ENCODE results near the gene FAAP20.

Gene FAAP20

DNA sequence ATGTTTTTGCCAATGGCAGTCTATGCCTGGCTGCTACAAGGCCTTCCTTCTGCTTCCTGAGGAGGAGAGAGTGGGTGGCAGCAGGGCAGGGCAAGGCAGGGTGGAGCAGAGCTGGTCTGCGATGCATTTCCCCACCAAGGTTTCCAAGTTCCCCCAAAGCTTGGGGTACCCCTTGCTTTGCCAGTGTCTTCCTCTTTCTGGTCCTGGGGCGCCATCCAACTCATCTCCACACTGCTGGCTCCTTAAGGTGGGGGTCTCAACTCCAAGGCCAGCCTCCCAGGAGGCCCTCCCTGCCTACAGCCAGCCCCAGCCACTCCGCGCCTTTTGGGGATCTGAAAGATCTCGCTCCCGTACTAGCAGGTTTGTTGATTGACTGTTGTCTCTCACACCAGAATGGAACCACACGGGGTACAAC is 29.6 kb upstream of the FAAP20 start:
- no peaks in the 10 kb centered on the region for H3K9me2 ChIP-seq (replicated peaks; ENCODE audit: insufficient read depth, low read length)
- no peak overlapping the region for H3K4me3 ChIP-seq (ENCODE audit: low read length)
- no peak overlapping the region for H3K4me2 ChIP-seq (ENCODE audit: low read depth, low read length)
- no peaks in the 10 kb centered on the region for H3K36me3 ChIP-seq (replicated peaks; ENCODE audit: insufficient read depth, low read length)
- DNase-seq: no peak
- peaks cover 3% of the 10 kb centered on the region for H3K79me2 ChIP-seq (ENCODE audit: low read length)
- no peak overlapping the region for H2AFZ ChIP-seq (ENCODE audit: low read length)
- H3K9ac ChIP-seq (ENCODE audit: low read length): no peak overlapping the region
- no peaks in the 10 kb centered on the region for H3F3A ChIP-seq (ENCODE audit: insufficient read depth, low read length)
- peaks cover 3% of the 10 kb centered on the region; the same call in 1 of the 2 replicates for H3K4me1 ChIP-seq (ENCODE audit: low read length)
- TF ChIP-seq, protein P1, sequence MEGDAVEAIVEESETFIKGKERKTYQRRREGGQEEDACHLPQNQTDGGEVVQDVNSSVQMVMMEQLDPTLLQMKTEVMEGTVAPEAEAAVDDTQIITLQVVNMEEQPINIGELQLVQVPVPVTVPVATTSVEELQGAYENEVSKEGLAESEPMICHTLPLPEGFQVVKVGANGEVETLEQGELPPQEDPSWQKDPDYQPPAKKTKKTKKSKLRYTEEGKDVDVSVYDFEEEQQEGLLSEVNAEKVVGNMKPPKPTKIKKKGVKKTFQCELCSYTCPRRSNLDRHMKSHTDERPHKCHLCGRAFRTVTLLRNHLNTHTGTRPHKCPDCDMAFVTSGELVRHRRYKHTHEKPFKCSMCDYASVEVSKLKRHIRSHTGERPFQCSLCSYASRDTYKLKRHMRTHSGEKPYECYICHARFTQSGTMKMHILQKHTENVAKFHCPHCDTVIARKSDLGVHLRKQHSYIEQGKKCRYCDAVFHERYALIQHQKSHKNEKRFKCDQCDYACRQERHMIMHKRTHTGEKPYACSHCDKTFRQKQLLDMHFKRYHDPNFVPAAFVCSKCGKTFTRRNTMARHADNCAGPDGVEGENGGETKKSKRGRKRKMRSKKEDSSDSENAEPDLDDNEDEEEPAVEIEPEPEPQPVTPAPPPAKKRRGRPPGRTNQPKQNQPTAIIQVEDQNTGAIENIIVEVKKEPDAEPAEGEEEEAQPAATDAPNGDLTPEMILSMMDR (IDR thresholded peaks at IDR 0.05; ENCODE audit: low read length): no peak
- no peak for TF ChIP-seq EZH2phosphoT487 (IDR thresholded peaks at IDR 0.05; ENCODE audit: low read length)
- TF ChIP-seq EZH2 (optimal IDR thresholded peaks at IDR 0.05; ENCODE audit: low read depth, low read length): no peak
- peaks cover 54% of the 10 kb centered on the region for H3K27me3 ChIP-seq (replicated peaks; ENCODE audit: insufficient read depth, low read length)
- no peaks in the 10 kb centered on the region for H3K9me3 ChIP-seq (replicated peaks; ENCODE audit: insufficient read depth, low read length)
- H4K20me1 ChIP-seq (ENCODE audit: insufficient read depth, low read length): no peaks in the 10 kb centered on the region
- no peak overlapping the region for H3K27ac ChIP-seq (ENCODE audit: low read length)

DNA sequence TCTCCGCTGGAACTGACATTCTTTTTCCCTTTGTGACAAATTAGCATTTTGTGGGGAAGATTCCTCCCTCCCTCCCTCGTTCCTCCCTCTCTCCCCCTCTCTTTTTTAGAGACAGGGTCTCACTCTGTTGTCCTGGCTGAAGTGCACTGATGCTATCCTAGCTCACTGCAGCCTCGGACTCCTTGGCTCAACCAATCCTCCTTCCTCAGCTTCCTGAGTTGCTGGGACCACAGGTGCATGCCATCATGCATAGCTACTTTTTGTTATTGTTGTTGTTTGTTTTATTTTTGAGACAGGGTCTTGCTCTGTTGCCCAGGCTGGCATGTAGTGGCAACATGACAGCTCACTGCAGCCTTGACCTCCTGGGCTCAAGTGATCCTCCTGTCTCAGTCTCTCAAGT is 26.7 kb upstream of the FAAP20 start:
- TF ChIP-seq, protein P1 (IDR thresholded peaks at IDR 0.05; ENCODE audit: low read length): no peak
- TF ChIP-seq EZH2phosphoT487 (IDR thresholded peaks at IDR 0.05; ENCODE audit: low read length) (no peak), EZH2 (optimal IDR thresholded peaks at IDR 0.05; ENCODE audit: low read depth, low read length) (no peak)
- Histone ChIP-seq H3K36me3 (replicated peaks; ENCODE audit: insufficient read depth, low read length) (no peaks in the 10 kb centered on the region), H3K4me1 (ENCODE audit: low read length) (no peaks in the 10 kb centered on the region), H2AFZ (ENCODE audit: low read length) (no peak overlapping the region), H3K27ac (ENCODE audit: low read length) (no peak overlapping the region), H3K9ac (ENCODE audit: low read length) (no peak overlapping the region), H3F3A (ENCODE audit: insufficient read depth, low read length) (no peaks in the 10 kb centered on the region), H3K4me3 (ENCODE audit: low read length) (no peak overlapping the region), H4K20me1 (ENCODE audit: insufficient read depth, low read length) (no peaks in the 10 kb centered on the region), H3K79me2 (ENCODE audit: low read length) (no peaks in the 10 kb centered on the region), H3K4me2 (ENCODE audit: low read depth, low read length) (no peak overlapping the region), H3K9me3 (replicated peaks; ENCODE audit: insufficient read depth, low read length) (no peaks in the 10 kb centered on the region), H3K9me2 (replicated peaks; ENCODE audit: insufficient read depth, low read length) (no peaks in the 10 kb centered on the region), H3K27me3 (replicated peaks; ENCODE audit: insufficient read depth, low read length) (peaks cover 74% of the 10 kb centered on the region)
- no peak for DNase-seq

DNA sequence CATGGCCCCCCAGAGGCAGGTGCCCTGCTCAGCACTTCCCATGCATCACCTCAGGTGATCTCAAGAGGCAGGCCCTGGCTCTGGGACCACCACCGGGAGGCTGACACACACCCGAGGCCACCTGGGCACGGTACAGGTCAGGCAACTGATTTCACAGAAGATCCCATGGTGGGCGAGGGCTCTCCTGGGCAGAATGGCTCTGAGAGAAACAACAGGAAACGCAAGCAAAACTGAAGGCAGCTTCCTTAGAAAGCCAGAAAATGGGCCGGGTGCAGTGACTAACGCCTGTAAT is 22.1 kb upstream of the FAAP20 start:
- no peak for DNase-seq
- no peaks in the 10 kb centered on the region for H3K9me2 ChIP-seq (replicated peaks; ENCODE audit: insufficient read depth, low read length)
- no peak overlapping the region for H3K27ac ChIP-seq (ENCODE audit: low read length)
- no peak overlapping the region for H3K9ac ChIP-seq (ENCODE audit: low read length)
- H3K4me1 ChIP-seq (ENCODE audit: low read length): no peaks in the 10 kb centered on the region
- H3K27me3 ChIP-seq (replicated peaks; ENCODE audit: insufficient read depth, low read length): peaks cover 86% of the 10 kb centered on the region
- H3K4me2 ChIP-seq (ENCODE audit: low read depth, low read length): no peak overlapping the region
- H3K9me3 ChIP-seq (replicated peaks; ENCODE audit: insufficient read depth, low read length): no peaks in the 10 kb centered on the region
- TF ChIP-seq EZH2phosphoT487 (IDR thresholded peaks at IDR 0.05; ENCODE audit: low read length) (no peak), EZH2 (optimal IDR thresholded peaks at IDR 0.05; ENCODE audit: low read depth, low read length) (no peak)
- TF ChIP-seq, protein P1 (IDR thresholded peaks at IDR 0.05; ENCODE audit: low read length): no peak
- H4K20me1 ChIP-seq (ENCODE audit: insufficient read depth, low read length): no peaks in the 10 kb centered on the region
- H3K36me3 ChIP-seq (replicated peaks; ENCODE audit: insufficient read depth, low read length): no peaks in the 10 kb centered on the region
- no peak overlapping the region for H3K4me3 ChIP-seq (ENCODE audit: low read length)
- H3K79me2 ChIP-seq (ENCODE audit: low read length): no peaks in the 10 kb centered on the region
- H3F3A ChIP-seq (ENCODE audit: insufficient read depth, low read length): no peaks in the 10 kb centered on the region
- H2AFZ ChIP-seq (ENCODE audit: low read length): no peak overlapping the region
